Small intestine (tissue), 7 donors: ENCODE results near the gene LCE4A. TPM values are rescaled to one million over a fixed set of nuclear protein-coding genes. Genes with fewer than 3 reads are reported as not detected.
"Not testable (repeated sequence)": the region's sequence is repeated elsewhere in the genome, so short reads cannot be mapped to it uniquely, and the experiment has no call there.

ENCODE experiments used
- DNase-seq, 2 donors: peaks; one replicate each; pipeline versions ENCODE4 v3.0.0 to v3.0.0-alpha.2; 2013
- FAIRE-seq: peaks from 2 replicates; lab custom pipeline; 2012; peaks lifted over from hg19 to GRCh38; lab: Jason Lieb, UNC
- H3K27ac ChIP-seq, 3 donors: one replicate each; pipeline ENCODE4 v1.5.1; 2013; ENCODE audit warnings: low read length in 2 of 3, mild to moderate bottlenecking in 2 of 3, control low read depth in 1 of 3, inconsistent platforms in 1 of 3, low read depth in 1 of 3, moderate library complexity in 1 of 3
- H3K27me3 ChIP-seq, 3 donors: one replicate each; pipeline ENCODE4 v1.6.1; 2013; ENCODE audit warnings: low read length in 3 of 3, inconsistent platforms in 1 of 3; ENCODE audit not compliant: control insufficient read depth in 3 of 3, insufficient read depth in 3 of 3
- H3K36me3 ChIP-seq, 3 donors: one replicate each; pipeline ENCODE4 v1.6.1; 2013; ENCODE audit warnings: low read length in 3 of 3, inconsistent platforms in 1 of 3, low read depth in 1 of 3, mild to moderate bottlenecking in 1 of 3, moderate library complexity in 1 of 3; ENCODE audit not compliant: control insufficient read depth in 3 of 3, insufficient read depth in 2 of 3
- H3K4me1 ChIP-seq, 3 donors: one replicate each; pipeline ENCODE4 v1.6.1; 2013; ENCODE audit warnings: low read length in 2 of 3, inconsistent platforms in 1 of 3, low read depth in 1 of 3, mild to moderate bottlenecking in 1 of 3, moderate library complexity in 1 of 3; ENCODE audit not compliant: control insufficient read depth in 3 of 3, insufficient read depth in 2 of 3
- H3K4me3 ChIP-seq, 3 donors: one replicate each; pipeline ENCODE4 v1.5.1; 2013; ENCODE audit warnings: low read length in 3 of 3, control low read depth in 1 of 3, inconsistent platforms in 1 of 3, low read depth in 1 of 3, mild to moderate bottlenecking in 1 of 3, moderate library complexity in 1 of 3
- H3K9me3 ChIP-seq, 2 donors: one replicate each; pipeline ENCODE4 v1.6.1; 2013; ENCODE audit warnings: low read depth in 1 of 2, low read length in 1 of 2; ENCODE audit not compliant: control insufficient read depth in 2 of 2, insufficient read depth in 1 of 2
- WGBS, 3 donors: extraction: QIAGEN DNeasy Blood & Tissue Kit; methylation state at CpG; one replicate each; pipeline ENCODE4 v1.1.7; 2013; 5-methylcytosine and 5-hydroxymethylcytosine counted together
- polyA plus RNA-seq, 4 donors: library from polyadenylated mRNA; stranded (reverse) in 3 of 4; unstranded in 1 of 4; fragments of 200-250 nt in 3 of 4; fragments of 120-200 nt in 1 of 4; gene quantifications; one replicate each; pipeline versions ENCODE4 v1.2.1 to v1.2.3, GENCODE V29; 2013
- donor health status: healthy with polysubstance abuse.
- donor health status: control.
- donor health status: control.
- donor health status: Bipolar disorder and iron deficiency.
- donor health status: healthy.

Gene LCE4A
- polyA plus RNA-seq, 4 donors, result not detected

DNA sequence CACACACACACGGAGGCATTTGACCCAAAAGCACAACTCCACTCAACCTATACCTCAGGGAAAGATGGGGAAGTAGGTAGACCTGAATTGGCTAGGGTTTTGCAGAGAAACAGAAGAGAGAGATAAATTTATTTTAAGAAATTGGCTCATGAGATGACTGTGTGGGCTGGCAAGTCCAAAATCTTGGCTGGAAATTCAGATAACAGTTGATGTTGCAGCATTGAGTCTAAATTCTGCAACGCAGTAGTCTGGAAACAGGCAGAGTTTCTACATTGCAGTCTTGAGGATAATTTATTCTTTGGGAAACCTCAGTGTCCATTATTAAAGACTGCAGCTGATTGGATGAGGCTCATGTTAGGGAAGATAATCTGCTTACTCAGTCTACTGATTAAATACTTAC lies 26.3 kb upstream of the LCE4A start:
- Histone ChIP-seq H3K27me3 (no peaks in the 10 kb centered on the region), H3K36me3 (no peaks in the 10 kb centered on the region), H3K4me3 (no peak overlapping the region), H3K4me1 (no peaks in the 10 kb centered on the region), H3K9me3 (no peaks in the 10 kb centered on the region), H3K27ac (no peak overlapping the region)
- FAIRE-seq (no peak), DNase-seq (no peak)
- 60 to 72% (median 69%) methylated on average over 2 of the region's 2 CpGs for WGBS, 3 donors

DNA sequence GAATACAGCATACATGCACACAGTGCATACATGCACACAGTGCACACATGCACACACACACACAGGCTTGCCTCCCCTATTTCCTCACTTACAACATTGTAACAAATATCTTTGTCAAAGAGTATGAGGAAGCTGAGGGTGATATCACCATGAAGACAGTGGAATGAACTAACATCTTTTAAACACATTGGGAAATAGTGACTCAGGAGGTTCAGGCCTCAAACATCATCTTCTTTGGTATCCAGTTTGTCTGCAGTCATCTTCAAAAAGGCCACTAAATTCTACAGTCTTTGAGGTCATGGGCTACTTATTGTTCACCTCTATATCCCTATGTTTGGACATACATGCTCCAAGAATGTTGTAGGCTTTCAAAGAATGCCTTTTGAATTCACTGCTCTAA lies 24.1 kb upstream of the LCE4A start:
- Histone ChIP-seq H3K36me3 (no peaks in the 10 kb centered on the region), H3K27ac (no peak overlapping the region), H3K9me3 (no peaks in the 10 kb centered on the region), H3K4me1 (no peaks in the 10 kb centered on the region), H3K27me3 (no peaks in the 10 kb centered on the region), H3K4me3 (no peak overlapping the region)
- FAIRE-seq, result no peak
- no peak for DNase-seq

DNA sequence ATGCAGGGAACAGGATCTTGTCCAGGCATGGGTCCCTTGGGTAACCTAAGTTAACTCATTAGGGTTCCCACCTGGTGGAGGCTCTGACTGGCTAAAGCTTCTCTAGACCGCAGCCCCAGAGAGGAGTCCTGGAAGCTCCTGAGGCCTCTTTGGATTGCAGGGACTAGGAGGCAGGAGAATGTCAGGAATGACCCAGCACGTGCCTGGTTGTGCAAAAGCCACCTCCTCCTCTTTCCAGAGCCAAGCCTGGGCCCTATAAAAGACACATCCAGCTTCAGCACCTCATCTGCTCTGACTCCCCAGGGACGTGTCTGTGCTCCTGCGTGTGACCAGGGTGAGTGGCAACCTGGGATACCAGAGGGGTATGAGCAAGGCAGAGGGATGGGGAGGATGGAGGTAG lies 22.1 kb upstream of the LCE4A start, which contains the start of gene LCE2B:
Gene LCE2B, plus strand, starts transcription at position 301 of the 400 bp plus-strand sequence. CDS start 721 bp downstream, outside the sequence.
- 48 to 70% (median 60%) methylated on average over 2 to 4 of the region's 4 CpGs for WGBS, 3 donors
- not testable (repeated sequence) for H3K4me1 ChIP-seq, FAIRE-seq, H3K9me3 ChIP-seq, H3K4me3 ChIP-seq, DNase-seq, H3K27me3 ChIP-seq, H3K27ac ChIP-seq, H3K36me3 ChIP-seq

DNA sequence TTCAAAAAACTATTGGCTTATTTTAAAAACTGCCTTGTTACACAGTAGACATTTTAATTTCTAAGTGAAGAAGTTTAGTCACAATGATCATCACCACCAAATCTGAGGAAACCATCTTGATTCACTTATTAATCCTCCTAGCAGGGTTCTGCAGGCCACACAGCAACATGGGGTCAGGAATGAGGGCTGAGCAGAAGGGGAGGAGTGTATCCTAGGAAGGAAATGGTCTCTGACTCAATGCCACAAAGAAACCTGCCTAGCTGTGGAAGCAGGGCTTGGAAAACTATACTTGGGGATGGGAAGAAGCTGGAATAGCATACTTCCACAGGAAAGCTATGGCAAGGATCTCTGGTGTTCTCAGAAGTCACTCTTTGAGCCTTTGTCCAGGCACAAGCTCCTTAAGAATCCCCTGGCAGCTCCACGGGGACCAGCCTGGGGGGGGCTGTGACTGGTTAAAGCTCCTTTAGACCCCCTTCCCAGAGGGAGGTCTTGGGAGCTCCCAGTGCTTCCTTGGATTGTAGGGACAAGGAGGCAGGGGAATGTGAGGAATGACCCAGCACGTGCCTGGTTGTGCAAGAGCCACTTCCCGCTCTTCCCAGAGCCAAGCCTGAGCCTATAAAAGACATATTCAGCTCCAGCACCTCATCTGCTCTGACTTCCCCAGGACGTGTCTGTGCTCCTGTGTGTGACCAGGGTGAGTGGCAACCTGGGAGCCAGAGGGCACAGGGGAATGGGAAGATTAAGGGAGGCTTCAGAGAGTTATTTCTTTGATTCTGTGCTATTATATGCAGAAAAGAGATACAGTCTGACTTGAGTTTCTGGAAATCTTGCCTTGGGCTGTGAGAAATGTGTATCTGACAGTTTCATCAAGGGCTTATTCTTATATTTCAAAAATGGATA lies 10.0 kb upstream of the LCE4A start, which contains the start of gene LCE2A:
Gene LCE2A, plus strand, starts transcription at position 645 of the 900 bp plus-strand sequence. CDS start 557 bp downstream, outside the sequence.
- Histone ChIP-seq H3K27me3 (no peaks in the 10 kb centered on the region), H3K4me3 (no peak within 1 kb of the TSS), H3K36me3 (no peaks in the 10 kb centered on the region), H3K4me1 (no peaks in the 10 kb centered on the region), H3K27ac (no peak within 1 kb of the TSS), H3K9me3 (no peaks in the 10 kb centered on the region)
- DNase-seq (no peak), FAIRE-seq (no peak)
- WGBS, 3 donors, result 30 to 54% (median 40%) methylated on average over 4 of the region's 4 CpGs

DNA sequence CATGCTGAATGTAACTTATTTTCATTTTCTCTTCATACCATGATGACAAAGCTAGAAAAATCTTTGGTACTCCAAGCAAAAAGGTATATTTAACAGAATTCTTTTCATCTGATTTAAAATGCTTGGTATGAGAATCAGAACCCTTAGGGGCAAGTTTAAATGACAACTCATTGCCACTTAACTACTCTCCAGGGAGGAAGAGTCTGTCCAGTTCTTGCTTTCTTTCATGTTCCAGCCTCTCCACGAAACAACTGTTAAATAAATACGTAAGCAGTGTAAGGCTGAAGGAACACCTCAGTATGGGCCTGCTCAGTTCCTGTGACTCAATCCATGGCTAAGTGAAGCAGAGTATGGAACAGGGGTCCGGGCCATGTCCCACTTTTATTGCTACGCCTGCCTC lies 8.2 kb upstream of the LCE4A start:
- 75 to 88% (median 85%) methylated on average over 4 of the region's 4 CpGs for WGBS, 3 donors

DNA sequence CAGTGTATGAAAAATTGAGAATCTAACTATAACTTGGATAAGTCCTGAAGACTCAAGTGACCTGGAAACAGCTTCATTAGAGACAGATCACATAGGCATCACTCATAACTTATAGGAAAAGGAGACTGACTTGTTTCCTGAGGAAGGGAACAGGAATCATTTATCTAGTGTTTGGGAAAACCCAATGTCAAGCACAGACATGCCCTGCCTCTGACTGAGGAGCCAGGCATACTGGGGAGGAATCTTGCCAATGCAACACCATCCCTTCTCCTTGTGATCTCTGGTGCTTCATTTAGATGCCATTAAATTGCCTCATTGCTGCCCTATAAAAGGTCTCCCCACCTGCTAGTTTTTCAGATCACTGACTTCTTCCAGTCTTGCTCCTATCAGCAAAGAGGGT lies 10.3 kb downstream of the LCE4A start:
- Histone ChIP-seq H3K27ac (no peak overlapping the region), H3K4me1 (no peaks in the 10 kb centered on the region), H3K36me3 (no peaks in the 10 kb centered on the region), H3K4me3 (no peak overlapping the region), H3K27me3 (no peaks in the 10 kb centered on the region), H3K9me3 (peaks cover 0 to 2% of the 10 kb centered on the region in 2 donors)
- no peak for DNase-seq
- FAIRE-seq, result no peak

More for the DNA sequence above, 8.2 kb upstream of the LCE4A start:
- Histone ChIP-seq H3K27ac (no peak overlapping the region), H3K9me3 (no peaks in the 10 kb centered on the region), H3K27me3 (no peaks in the 10 kb centered on the region), H3K4me1 (no peaks in the 10 kb centered on the region), H3K36me3 (no peaks in the 10 kb centered on the region), H3K4me3 (no peak overlapping the region)
- DNase-seq, result no peak
- FAIRE-seq, result no peak

DNA sequence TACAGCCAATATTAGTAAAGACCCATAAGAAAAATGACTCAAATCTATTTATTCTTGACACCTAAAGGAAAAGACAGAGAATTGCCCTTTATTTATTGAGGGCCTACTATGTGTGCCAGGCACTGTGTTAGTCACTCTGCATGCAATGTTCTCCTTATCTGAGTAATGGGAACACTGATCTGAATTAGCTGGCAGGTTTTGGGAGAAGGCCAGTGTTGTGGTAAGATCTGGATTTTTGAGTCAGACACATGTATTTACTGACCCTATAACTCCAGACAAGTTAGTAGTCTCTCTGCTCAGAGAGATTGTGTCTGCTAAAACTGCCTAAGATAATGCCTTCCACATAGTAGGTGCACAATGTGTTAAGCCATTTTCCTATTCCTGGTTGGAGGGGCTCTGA lies 17.3 kb downstream of the LCE4A start:
- Histone ChIP-seq H3K36me3 (no peaks in the 10 kb centered on the region), H3K4me3 (no peak overlapping the region), H3K4me1 (no peaks in the 10 kb centered on the region), H3K27me3 (no peaks in the 10 kb centered on the region), H3K9me3 (no peaks in the 10 kb centered on the region), H3K27ac (no peak overlapping the region)
- FAIRE-seq (no peak), DNase-seq (no peak)

DNA sequence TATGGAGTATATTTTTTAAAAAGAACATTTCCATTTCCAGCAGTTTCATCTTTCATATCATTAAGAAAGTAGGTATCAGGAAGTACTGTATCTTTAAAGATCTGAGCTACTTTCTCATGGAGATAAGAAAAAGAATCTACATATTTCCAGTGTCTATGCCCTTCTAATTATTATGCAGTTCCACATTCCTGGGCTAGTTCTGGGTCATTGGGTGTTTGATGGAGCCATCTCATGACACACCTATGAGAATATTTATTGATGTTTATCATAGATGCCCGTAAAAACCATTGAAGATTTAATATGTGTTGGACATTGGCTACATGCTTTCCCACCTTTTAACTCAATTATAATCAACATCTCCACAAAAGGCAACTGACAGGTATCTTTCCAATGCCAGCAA lies 21.0 kb downstream of the LCE4A start:
- no peak overlapping the region for H3K27ac ChIP-seq
- DNase-seq (no peak), FAIRE-seq (no peak)
- H3K36me3 ChIP-seq, result no peaks in the 10 kb centered on the region
- no peak overlapping the region for H3K4me3 ChIP-seq
- no peaks in the 10 kb centered on the region for H3K27me3 ChIP-seq
- no peaks in the 10 kb centered on the region for H3K9me3 ChIP-seq
- WGBS, 3 donors, result 47 to 66% (median 55%) methylated on average over 1 of the region's 1 CpG
- no peaks in the 10 kb centered on the region for H3K4me1 ChIP-seq
